Left lung (tissue), 10 donors: Measurements from ENCODE around the gene PSRC1. TPM values are rescaled to one million over a fixed set of nuclear protein-coding genes. Genes with fewer than 3 reads are reported as not detected.

ENCODE experiments used
- ATAC-seq: fragments of 200-7000 bp; cut with Tn5 transposase; one replicate; pipeline ENCODE4 v1.9.1; 2020; ENCODE audit warnings: moderate library complexity
- DNase-seq, 4 donors: peaks; one replicate each; pipeline ENCODE4 v3.0.0-alpha.2; 2013 to 2020
- H3K27ac ChIP-seq, 2 donors: fragments of 200-600 bp; sonication (generic) in 1 of 2; one replicate each; pipeline versions ENCODE4 v1.5.0 to v1.8.0; 2020 to 2021
- H3K27me3 ChIP-seq, 2 donors: fragments of 200-600 bp; sonication (generic) in 1 of 2; one replicate each; pipeline versions ENCODE4 v1.5.0 to v1.8.0; 2020 to 2021
- H3K36me3 ChIP-seq, 2 donors: fragments of 200-600 bp; sonication (generic) in 1 of 2; one replicate each; pipeline versions ENCODE4 v1.5.0 to v1.8.0; 2020 to 2021
- H3K4me1 ChIP-seq, 2 donors: fragments of 200-600 bp; one replicate each; pipeline ENCODE4 v1.8.0; 2021
- H3K4me3 ChIP-seq, 2 donors: fragments of 200-600 bp; sonication (generic) in 1 of 2; one replicate each; pipeline versions ENCODE4 v1.5.0 to v1.8.0; 2020 to 2021; ENCODE audit warnings: mild to moderate bottlenecking in 1 of 2
- H3K9me3 ChIP-seq, 2 donors: fragments of 200-600 bp; sonication (generic) in 1 of 2; one replicate each; pipeline versions ENCODE4 v1.5.0 to v1.8.0; 2020 to 2021
- intact Hi-C, 2 donors: fragments of 100-400 bp; cut with DNase I; formaldehyde crosslinking; loops; one replicate each; pipeline versions ENCODE4 v1.11.2 to v1.14.2; 2022
- polyA plus RNA-seq, 6 donors: library from polyadenylated mRNA; unstranded; fragments of 120-200 nt; gene quantifications; one replicate each; pipeline ENCODE4 v1.2.1, GENCODE V29; 2013; ENCODE audit not compliant: insufficient read length in 6 of 6
- total RNA-seq, 2 donors: library from RNA; stranded (reverse); fragmentation: NEBNext Ultra II Directional; extraction: Animal tissue kit (Norgen Biotek cat#: 25700); gene quantifications; one replicate each; pipeline ENCODE4 v1.2.1, GENCODE V29; 2021
- TF ChIP-seq, protein P1 (sequence below), 2 donors: fragments of 200-600 bp; sonication (generic) in 1 of 2; IDR thresholded peaks; one replicate each; pipeline versions ENCODE4 v1.5.0 to v1.8.0; 2021; ENCODE audit warnings: antibody characterized with exemption in 2 of 2
- donor health status: DM: no; HTN: yes; CAD: no.
- donor health status: DM: no; HTN: no; CAD: no.

The PSRC1 gene
- total and polyA plus RNA-seq, 8 donors: 4.2 to 53.0 (median 37.7) TPM

DNA sequence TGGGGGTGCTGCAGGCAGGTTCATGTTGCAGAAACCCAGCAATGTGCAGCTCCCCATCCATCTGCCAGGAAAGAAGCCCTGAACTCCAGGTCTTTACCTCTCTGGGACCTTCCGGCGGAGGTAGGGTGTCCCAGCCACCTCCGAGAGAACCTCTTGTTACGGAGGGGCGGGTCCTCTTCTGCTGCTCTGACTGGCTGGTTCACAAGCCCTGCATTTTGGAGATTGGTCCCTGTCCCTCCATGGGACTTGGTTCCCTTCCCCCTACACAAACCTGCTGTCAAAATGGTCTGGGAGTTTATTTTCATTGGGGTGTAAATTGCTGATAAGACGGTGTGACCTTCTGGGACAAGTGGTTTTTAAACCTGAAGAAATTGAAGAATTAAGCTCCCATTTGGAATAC lies 41.6 kb downstream of the PSRC1 start:
- Histone ChIP-seq H3K27me3 (peaks cover 0 to 38% of the 10 kb centered on the region in 2 donors), H3K27ac (no peak overlapping the region), H3K4me3 (no peak overlapping the region), H3K36me3 (peaks cover 6 to 35% of the 10 kb centered on the region in 2 donors), H3K4me1 (peaks cover 17 to 19% of the 10 kb centered on the region in 2 donors), H3K9me3 (no peaks in the 10 kb centered on the region)
- peak in 1 of 4 donors; percentile 13 for DNase-seq
- peak; percentile 20 for ATAC-seq
- TF ChIP-seq, protein P1, sequence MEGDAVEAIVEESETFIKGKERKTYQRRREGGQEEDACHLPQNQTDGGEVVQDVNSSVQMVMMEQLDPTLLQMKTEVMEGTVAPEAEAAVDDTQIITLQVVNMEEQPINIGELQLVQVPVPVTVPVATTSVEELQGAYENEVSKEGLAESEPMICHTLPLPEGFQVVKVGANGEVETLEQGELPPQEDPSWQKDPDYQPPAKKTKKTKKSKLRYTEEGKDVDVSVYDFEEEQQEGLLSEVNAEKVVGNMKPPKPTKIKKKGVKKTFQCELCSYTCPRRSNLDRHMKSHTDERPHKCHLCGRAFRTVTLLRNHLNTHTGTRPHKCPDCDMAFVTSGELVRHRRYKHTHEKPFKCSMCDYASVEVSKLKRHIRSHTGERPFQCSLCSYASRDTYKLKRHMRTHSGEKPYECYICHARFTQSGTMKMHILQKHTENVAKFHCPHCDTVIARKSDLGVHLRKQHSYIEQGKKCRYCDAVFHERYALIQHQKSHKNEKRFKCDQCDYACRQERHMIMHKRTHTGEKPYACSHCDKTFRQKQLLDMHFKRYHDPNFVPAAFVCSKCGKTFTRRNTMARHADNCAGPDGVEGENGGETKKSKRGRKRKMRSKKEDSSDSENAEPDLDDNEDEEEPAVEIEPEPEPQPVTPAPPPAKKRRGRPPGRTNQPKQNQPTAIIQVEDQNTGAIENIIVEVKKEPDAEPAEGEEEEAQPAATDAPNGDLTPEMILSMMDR (IDR thresholded peaks at IDR 0.05): no peak
- intact Hi-C loops: no loop called here

DNA sequence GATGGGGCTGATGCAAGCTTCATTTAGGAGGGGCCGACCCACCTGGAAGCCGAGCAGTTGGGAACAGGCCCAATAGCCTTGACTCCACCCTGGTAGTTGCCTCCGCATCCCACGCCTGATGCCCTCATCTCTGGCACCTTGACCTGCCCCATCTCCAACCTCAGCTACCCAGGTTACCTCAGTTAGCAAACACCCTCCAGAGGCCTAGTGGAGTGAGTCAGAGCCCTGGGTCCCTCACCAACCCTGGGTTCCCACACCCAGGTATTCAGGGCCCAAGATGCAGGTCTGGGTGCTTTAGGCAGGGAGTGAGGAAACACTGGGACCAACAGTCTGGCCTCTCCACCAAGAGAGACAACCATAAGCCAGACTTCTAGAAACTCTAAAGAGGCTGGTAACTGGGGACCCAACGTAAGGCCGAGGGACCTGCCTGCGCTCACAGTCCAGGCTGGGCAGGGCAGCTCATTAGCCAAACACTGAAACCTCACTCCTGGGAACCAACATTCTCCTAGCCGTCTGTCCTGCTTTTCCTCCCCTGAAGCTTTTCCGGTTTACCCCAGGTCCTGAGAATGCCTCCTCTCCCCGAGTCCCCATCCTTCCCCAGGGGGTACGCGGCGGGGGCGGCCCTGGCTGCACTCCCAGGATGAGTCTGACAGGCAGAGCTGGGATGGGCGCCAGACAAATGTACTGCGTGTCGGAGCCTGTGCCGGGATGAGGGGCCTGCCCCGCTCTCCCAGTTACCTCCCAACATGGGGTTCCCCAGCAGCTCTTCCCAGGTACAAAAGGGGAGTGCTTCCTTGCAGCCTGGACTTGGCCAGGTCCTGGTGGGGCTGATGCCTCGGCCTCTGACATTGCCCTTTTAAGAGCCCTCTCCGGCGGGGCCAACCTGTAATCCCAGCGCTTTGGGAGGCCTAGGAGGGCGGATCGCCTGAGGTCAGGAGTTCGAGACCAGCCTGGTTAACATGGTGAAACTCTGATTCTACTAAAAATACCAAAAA lies 42.5 kb downstream of the PSRC1 start:
- Histone ChIP-seq H3K4me3 (no peak overlapping the region), H3K4me1 (peaks cover 17 to 19% of the 10 kb centered on the region in 2 donors), H3K36me3 (peaks cover 10 to 44% of the 10 kb centered on the region in 2 donors), H3K27me3 (peaks cover 0 to 38% of the 10 kb centered on the region in 2 donors), H3K9me3 (no peaks in the 10 kb centered on the region), H3K27ac (no peak overlapping the region)
- intact Hi-C loops: no loop called here
- DNase-seq (peak in 2 of 4 donors; percentile 37 to 82), ATAC-seq (peak; percentile 71)
- TF ChIP-seq, protein P1 (IDR thresholded peaks at IDR 0.05): no peak

DNA sequence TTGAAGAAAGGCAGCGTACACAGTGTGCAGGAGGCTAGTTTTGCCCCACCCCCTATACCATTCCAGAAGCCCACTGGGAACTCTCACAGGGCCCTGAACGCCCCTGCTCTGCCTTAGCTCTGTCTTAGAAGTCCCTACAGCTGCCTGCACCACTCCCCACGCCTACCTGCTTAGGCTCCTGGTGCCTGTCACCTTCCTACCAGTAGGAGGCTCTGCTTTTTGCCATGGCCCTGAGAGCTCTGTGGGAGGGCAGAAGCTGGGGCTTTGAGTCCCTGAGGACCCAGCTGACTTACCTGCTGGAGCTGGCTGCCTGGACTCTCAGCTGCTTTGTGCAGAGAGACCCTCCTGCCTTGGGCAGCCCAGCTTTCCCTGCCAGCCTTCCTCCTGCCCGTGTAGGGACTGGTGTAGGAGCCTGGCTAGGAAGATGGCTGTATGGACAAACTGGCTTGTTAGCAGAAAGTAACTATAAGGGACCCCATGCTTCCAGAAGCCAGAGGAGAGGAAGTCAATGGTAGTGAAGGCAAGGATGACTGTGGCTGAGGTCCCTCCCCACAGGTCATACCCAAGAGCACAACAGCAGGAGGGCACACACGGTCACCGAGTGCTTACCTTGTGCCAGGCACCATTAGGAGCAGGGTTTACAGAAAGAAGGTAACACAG lies 43.4 kb downstream of the PSRC1 start:
- ATAC-seq (peak; percentile 65), DNase-seq (peak in 1 of 4 donors; percentile 23)
- TF ChIP-seq, protein P1 (IDR thresholded peaks at IDR 0.05): peak; percentile 22 to 41
- Histone ChIP-seq H3K36me3 (peaks cover 12 to 54% of the 10 kb centered on the region in 2 donors), H3K27me3 (peaks cover 0 to 38% of the 10 kb centered on the region in 2 donors), H3K27ac (no peak overlapping the region), H3K4me3 (no peak overlapping the region), H3K9me3 (no peaks in the 10 kb centered on the region), H3K4me1 (peaks cover 17 to 19% of the 10 kb centered on the region in 2 donors)
- intact Hi-C loops: no loop called here

DNA sequence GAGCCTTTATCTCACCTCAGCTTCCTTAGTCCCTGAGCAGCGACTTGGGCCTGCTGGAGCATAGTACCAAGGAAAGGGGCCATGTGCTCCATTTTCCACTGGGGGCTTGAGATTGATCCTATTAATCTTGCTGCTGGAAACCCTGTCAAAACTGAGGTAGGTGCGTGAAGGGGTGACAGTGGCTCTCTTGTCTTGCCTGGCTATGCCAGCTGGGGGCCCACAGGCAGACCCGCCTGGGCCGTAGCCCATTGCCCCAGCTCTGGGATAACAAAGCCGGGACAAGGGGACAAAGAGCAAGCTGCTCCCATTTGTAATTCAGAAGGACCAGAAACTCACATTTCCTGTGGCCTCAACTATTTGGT lies 43.9 kb downstream of the PSRC1 start:
- no peaks in the 10 kb centered on the region for H3K9me3 ChIP-seq
- TF ChIP-seq, protein P1 (IDR thresholded peaks at IDR 0.05): no peak
- ATAC-seq: no peak
- H3K4me3 ChIP-seq: no peak overlapping the region
- H3K4me1 ChIP-seq: peaks cover 17 to 19% of the 10 kb centered on the region in 2 donors
- peaks cover 12 to 59% of the 10 kb centered on the region in 2 donors for H3K36me3 ChIP-seq
- H3K27me3 ChIP-seq: peaks cover 0 to 36% of the 10 kb centered on the region in 2 donors
- no peak overlapping the region for H3K27ac ChIP-seq
- peak in 1 of 4 donors; percentile 37 for DNase-seq
- intact Hi-C loops: no loop called here

DNA sequence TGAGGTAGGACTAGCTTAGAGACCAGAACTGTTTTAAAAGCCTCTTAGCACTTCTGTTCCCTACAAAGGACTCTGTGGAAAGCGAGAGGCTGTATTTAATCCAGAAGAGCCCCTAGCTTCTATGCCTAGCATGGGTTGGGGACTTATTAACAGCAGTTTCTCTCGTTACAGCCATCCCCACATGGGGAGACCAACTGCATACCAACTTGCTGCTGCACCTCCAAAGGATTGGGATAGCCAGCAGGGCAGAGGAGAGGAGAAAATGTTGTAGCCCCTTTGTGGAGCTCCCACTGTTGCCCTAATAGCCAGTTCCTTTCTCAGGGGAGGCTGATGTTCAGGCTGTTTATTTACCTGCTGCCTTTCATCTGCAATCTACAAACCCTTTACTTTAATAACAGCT lies 44.6 kb downstream of the PSRC1 start:
- ATAC-seq (no peak), DNase-seq (no peak)
- TF ChIP-seq, protein P1 (IDR thresholded peaks at IDR 0.05): no peak
- Histone ChIP-seq H3K4me3 (no peak overlapping the region), H3K36me3 (peaks cover 12 to 65% of the 10 kb centered on the region in 2 donors), H3K27me3 (peaks cover 0 to 30% of the 10 kb centered on the region in 2 donors), H3K4me1 (peaks cover 17 to 19% of the 10 kb centered on the region in 2 donors), H3K9me3 (no peaks in the 10 kb centered on the region), H3K27ac (no peak overlapping the region)
- intact Hi-C loops: no loop called here
